ENCODE results near the gene ERCC3.

- TF ChIP-seq CTCF (IDR thresholded peaks at IDR 0.05; ENCODE audit: borderline replicate concordance, extremely low read depth, low read length, poor library complexity, severe bottlenecking) (no peak), EZH2 (IDR thresholded peaks at IDR 0.05; ENCODE audit: borderline replicate concordance, low read depth, low read length, severe bottlenecking) (no peak)
Observed at GRCh38 chr2:127218812-127219170, 75.2 kb downstream of the ERCC3 start.

Measured in DND-41 (cell line).